PC-3 (cell line): Measurements from ENCODE around the gene DUSP8. TPM values are rescaled to one million over a fixed set of nuclear protein-coding genes. Genes with fewer than 3 reads are reported as not detected.

Experiments
- ATAC-seq: fragments of 200-7000 bp; cut with Tn5 transposase; 2 replicates; pipeline ENCODE4 v1.9.1; 2020; ENCODE audit warnings: mild to moderate bottlenecking, moderate library complexity
- BruUV-seq: library from RNA; stranded (reverse); fragments of 400-500 nt; replicated peaks from 2 replicates; lab custom pipeline; 2021; lab: Mats Ljungman, UMichigan
- CTCF ChIA-PET: fragments of 300-600 bp; sonication (Branson Sonifier 250); formaldehyde crosslinking; loops from one replicate; lab custom pipeline; 2022; ENCODE audit warnings: antibody characterized with exemption; lab: Charles Lee
- POLR2A ChIA-PET: fragments of 300-600 bp; sonication (Branson Sonifier 250); formaldehyde crosslinking; loops from one replicate; lab custom pipeline; 2022; ENCODE audit warnings: antibody characterized with exemption; ENCODE audit not compliant: unreplicated experiment; lab: Charles Lee
- DNase-seq: peaks from one replicate; pipeline ENCODE4 v3.0.0-alpha.2; 2015
- H2AFZ ChIP-seq: fragments of 300-600 bp; sonication (generic); 2 replicates; pipeline ENCODE4 v1.6.0; 2016; ENCODE audit warnings: antibody characterized with exemption, low read length
- H3F3A ChIP-seq: fragments of 300-600 bp; sonication (generic); one replicate; pipeline ENCODE4 v1.6.0; 2017; ENCODE audit warnings: antibody characterized with exemption, low read length, control low read depth, mild to moderate bottlenecking; ENCODE audit not compliant: unreplicated experiment
- H3K27ac ChIP-seq: fragments of 300-600 bp; sonication (generic); 2 replicates; pipeline ENCODE4 v1.5.1; 2016; ENCODE audit warnings: mild to moderate bottlenecking, low read length
- H3K27me3 ChIP-seq: fragments of 300-600 bp; sonication (generic); 2 replicates; pipeline ENCODE4 v1.6.1; 2016; ENCODE audit warnings: low read length, mixed read lengths
- H3K36me3 ChIP-seq: fragments of 300-600 bp; sonication (generic); 2 replicates; pipeline ENCODE4 v1.6.1; 2016; ENCODE audit warnings: low read depth, mixed run types, low read length, mixed read lengths
- H3K4me1 ChIP-seq: fragments of 300-600 bp; sonication (generic); 2 replicates; pipeline ENCODE4 v1.5.1; 2016; ENCODE audit warnings: low read length; ENCODE audit not compliant: insufficient read depth
- H3K4me2 ChIP-seq: fragments of 300-600 bp; sonication (generic); 2 replicates; pipeline ENCODE4 v1.6.0; 2016; ENCODE audit warnings: low read length
- H3K4me3 ChIP-seq: fragments of 300-600 bp; sonication (generic); 2 replicates; pipeline ENCODE4 v1.5.1; 2016; ENCODE audit warnings: mild to moderate bottlenecking, low read length, mixed read lengths
- H3K79me2 ChIP-seq: fragments of 300-600 bp; sonication (generic); 2 replicates; pipeline ENCODE4 v1.6.1; 2017; ENCODE audit warnings: low read length, mixed read lengths
- H3K9ac ChIP-seq: fragments of 300-600 bp; sonication (generic); 2 replicates; pipeline ENCODE4 v1.6.0; 2016; ENCODE audit warnings: mild to moderate bottlenecking, low read length
- H3K9me2 ChIP-seq: fragments of 300-600 bp; sonication (generic); replicated peaks from 2 replicates; pipeline ENCODE4 v1.6.1; 2016; ENCODE audit warnings: mixed run types, low read length, mixed read lengths
- H3K9me3 ChIP-seq: fragments of 300-600 bp; sonication (generic); 2 replicates; pipeline ENCODE4 v1.6.1; 2016; ENCODE audit warnings: low read length, mixed read lengths
- H4K20me1 ChIP-seq: fragments of 300-600 bp; sonication (generic); 2 replicates; pipeline ENCODE4 v1.6.1; 2016; ENCODE audit warnings: low read length, mixed read lengths
- CTCF ChIP-seq: fragments of 300-600 bp; sonication (generic); conservative IDR thresholded peaks from 2 replicates; pipeline ENCODE4 v1.5.1; 2017; ENCODE audit warnings: antibody characterized with exemption, low read depth, mild to moderate bottlenecking, low read length
- EZH2 ChIP-seq: fragments of 300-600 bp; sonication (generic); IDR thresholded peaks from one replicate; pipeline ENCODE4 v1.6.1; 2017; ENCODE audit warnings: antibody characterized with exemption, mild to moderate bottlenecking, low read length; ENCODE audit not compliant: unreplicated experiment
- EZH2phosphoT487 ChIP-seq: fragments of 300-600 bp; sonication (generic); IDR thresholded peaks from 2 replicates; pipeline ENCODE4 v1.6.1; 2018; ENCODE audit warnings: mild to moderate bottlenecking, antibody characterized with exemption, low read length, borderline replicate concordance
- intact Hi-C: fragments of 100-400 bp; cut with micrococcal nuclease; formaldehyde crosslinking; loops from 2 replicates; pipeline ENCODE4 v1.9.0; 2023
- total RNA-seq: library from RNA; depleted of rRNA; stranded (reverse); fragments of >200 nt; gene quantifications from 2 replicates; pipeline ENCODE4 v1.2.3, GENCODE V29; 2014

Gene DUSP8
- total RNA-seq, 1 experiment from 2014 or later = 2.6 TPM

- peaks cover 9% of the 10 kb centered on the region; the same call in 1 of the 2 replicates for H4K20me1 ChIP-seq
- H3F3A ChIP-seq = no peaks in the 10 kb centered on the region
- ChIA-PET POLR2A (no interaction called here), CTCF (no interaction called here)
- H3K4me3 ChIP-seq = no peak overlapping the region
- ATAC-seq = no peak
- peaks cover 2% of the 10 kb centered on the region; the same call in 1 of the 2 replicates for H3K4me1 ChIP-seq
- BruUV-seq = no TSS peak
- no peaks in the 10 kb centered on the region for H3K36me3 ChIP-seq
- H3K27ac ChIP-seq = no peak overlapping the region
- no peak overlapping the region for H2AFZ ChIP-seq
- H3K9ac ChIP-seq = no peak overlapping the region
- H3K9me2 ChIP-seq = no peaks in the 10 kb centered on the region
- peaks cover 42% of the 10 kb centered on the region for H3K79me2 ChIP-seq
- no peak for DNase-seq
- no peaks in the 10 kb centered on the region for H3K27me3 ChIP-seq
- H3K4me2 ChIP-seq = no peak overlapping the region
- TF ChIP-seq CTCF (no peak), EZH2phosphoT487 (no peak), EZH2 (no peak)
- intact Hi-C loops = no loop called here
- no peaks in the 10 kb centered on the region for H3K9me3 ChIP-seq
These were observed 51.8 kb downstream of the DUSP8 start for GRCh38 chr11:1520209-1520662.

- ATAC-seq = no peak
- H3K4me2 ChIP-seq = no peak overlapping the region
- H3F3A ChIP-seq = no peaks in the 10 kb centered on the region
- no peak overlapping the region for H3K9ac ChIP-seq
- intact Hi-C loops = loop anchor here (10.0 kb wide), 1 partner anchor 405 kb away; no protein-coding TSS in a partner anchor
- H3K9me3 ChIP-seq = no peaks in the 10 kb centered on the region
- ChIA-PET POLR2A (no interaction called here), CTCF (no interaction called here)
- peaks cover 47% of the 10 kb centered on the region for H3K79me2 ChIP-seq
- H3K27me3 ChIP-seq = no peaks in the 10 kb centered on the region
- H3K36me3 ChIP-seq = no peaks in the 10 kb centered on the region
- BruUV-seq = no TSS peak
- H3K4me1 ChIP-seq = peaks cover 3% of the 10 kb centered on the region; the same call in 1 of the 2 replicates
- H3K4me3 ChIP-seq = no peak overlapping the region
- H3K9me2 ChIP-seq = no peaks in the 10 kb centered on the region
- H2AFZ ChIP-seq = no peak overlapping the region
- no peak for DNase-seq
- H3K27ac ChIP-seq = no peak overlapping the region
- peaks cover 17% of the 10 kb centered on the region; the same call in 1 of the 2 replicates for H4K20me1 ChIP-seq
- no peak for TF ChIP-seq CTCF
- TF ChIP-seq EZH2 = no peak
- no peak for TF ChIP-seq EZH2phosphoT487
These were observed 52.8 kb downstream of the DUSP8 start for GRCh38 chr11:1519028-1520010.
